GM21367 (cell line): Measurements from ENCODE around the gene YIPF5.

Experiments used
- ATAC-seq: cut with Tn5 transposase; IDR thresholded peaks from one replicate; pipeline ENCODE4 v1.9.1; 2021; ENCODE audit not compliant: unreplicated experiment

The YIPF5 gene

GRCh38 chr5:144179226-144179625, 8.8 kb upstream of the YIPF5 start:
- no peak for ATAC-seq

GRCh38 chr5:144177548-144177947, 7.1 kb upstream of the YIPF5 start:
- ATAC-seq = no peak

GRCh38 chr5:144173766-144174165, 3.3 kb upstream of the YIPF5 start:
- no peak for ATAC-seq

DNA sequence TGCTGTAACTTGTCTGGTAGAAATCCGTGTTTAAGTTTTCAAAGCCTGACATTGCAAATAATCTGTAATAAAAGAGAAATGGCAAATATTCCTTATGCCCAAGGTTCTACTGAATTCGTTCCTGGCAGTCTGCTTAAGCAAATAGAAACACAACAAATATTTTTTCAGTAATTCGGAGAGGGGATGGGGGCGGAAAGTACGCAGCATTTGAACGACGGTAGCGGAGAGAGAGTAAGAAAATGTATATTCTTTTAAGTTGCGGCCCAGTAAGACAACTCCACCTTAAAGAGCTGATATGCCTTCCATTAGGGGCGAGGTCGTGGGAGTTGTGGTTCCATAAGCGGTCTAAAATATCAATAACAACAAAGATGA, 569 bp downstream of the YIPF5 start:
- ATAC-seq = no peak

- no peak for ATAC-seq
These were observed 2.5 kb downstream of the YIPF5 start for GRCh38 chr5:144167998-144168397.

- ATAC-seq = no peak
These were observed 3.8 kb downstream of the YIPF5 start for GRCh38 chr5:144166696-144167095.

GRCh38 chr5:144162686-144163085, 7.8 kb downstream of the YIPF5 start:
- ATAC-seq = no peak

DNA sequence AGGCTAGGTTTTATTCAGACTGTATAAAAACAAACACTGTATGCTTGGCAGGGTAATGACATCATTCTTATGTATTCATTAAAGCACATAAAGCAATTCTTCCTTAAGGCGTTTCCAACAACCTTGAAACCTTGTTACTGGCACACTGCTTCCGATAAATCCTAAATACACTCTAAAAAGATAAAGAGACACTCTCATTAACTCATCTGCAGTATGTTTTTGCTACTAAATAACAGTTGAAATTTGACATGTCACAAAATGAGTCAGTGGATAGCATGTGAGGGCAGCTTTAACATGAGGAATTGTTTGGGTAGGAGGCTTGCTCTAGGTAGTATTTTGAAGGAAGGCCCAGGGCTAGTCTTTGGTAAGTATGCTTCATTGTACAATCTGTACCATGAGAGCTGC, 13.7 kb downstream of the YIPF5 start:
- ATAC-seq = no peak

GRCh38 chr5:144151026-144151425, 19.4 kb downstream of the YIPF5 start:
- ATAC-seq = no peak

GRCh38 chr5:144144956-144145751, 25.3 kb downstream of the YIPF5 start:
- ATAC-seq = no peak

GRCh38 chr5:144143625-144144024, 26.8 kb downstream of the YIPF5 start:
- no peak for ATAC-seq

DNA sequence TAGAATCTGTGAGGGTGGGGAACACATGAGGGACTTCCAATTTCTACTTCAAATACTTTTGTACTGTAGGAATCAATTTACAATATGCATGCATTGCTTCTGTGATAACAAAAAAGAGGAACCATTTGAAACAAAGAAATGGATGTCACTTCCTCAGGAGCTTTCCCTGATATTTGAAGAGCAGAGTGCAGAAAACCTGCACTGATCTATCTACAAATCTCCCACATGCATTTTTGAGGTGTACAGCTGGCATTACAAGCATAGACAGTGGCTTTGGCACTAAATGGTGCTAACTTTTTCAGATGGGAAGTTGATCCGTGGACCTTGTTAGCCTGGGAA, 27.7 kb downstream of the YIPF5 start:
- ATAC-seq = no peak

DNA sequence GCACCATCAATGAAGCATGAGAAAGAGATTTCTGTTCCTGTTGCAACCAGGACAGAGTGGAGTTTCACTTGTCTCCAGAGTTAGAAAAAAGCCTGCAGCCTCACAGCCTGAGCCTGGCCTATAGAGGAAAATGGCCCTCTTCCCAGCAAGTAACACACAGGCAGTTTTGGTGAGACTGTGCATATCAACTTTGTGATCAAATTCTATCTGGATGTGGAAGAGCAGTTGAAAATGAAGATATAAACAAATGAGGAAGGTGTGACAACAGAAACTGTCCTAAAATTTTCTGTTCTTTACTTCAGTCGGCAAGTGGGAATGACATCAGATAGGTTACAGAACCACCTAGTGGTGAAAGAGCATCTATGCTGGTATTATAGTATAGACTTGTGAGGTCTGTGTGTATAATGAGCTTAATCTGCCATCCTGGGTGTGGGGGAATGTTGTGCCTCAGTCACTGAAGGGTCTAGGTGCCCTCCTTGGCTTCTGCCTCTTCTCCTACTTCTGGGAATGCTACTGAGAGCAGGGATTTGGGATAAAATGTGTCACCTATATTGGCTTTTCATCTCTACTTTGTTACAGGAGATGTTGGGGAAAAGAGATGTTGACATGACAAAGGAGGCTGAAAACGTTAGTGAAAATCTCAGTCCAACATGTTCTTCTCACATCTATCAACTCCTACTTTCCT, 28.2 kb downstream of the YIPF5 start:
- ATAC-seq = peak; percentile 97

- no peak for ATAC-seq
These were observed 28.9 kb downstream of the YIPF5 start for GRCh38 chr5:144141585-144141984.

DNA sequence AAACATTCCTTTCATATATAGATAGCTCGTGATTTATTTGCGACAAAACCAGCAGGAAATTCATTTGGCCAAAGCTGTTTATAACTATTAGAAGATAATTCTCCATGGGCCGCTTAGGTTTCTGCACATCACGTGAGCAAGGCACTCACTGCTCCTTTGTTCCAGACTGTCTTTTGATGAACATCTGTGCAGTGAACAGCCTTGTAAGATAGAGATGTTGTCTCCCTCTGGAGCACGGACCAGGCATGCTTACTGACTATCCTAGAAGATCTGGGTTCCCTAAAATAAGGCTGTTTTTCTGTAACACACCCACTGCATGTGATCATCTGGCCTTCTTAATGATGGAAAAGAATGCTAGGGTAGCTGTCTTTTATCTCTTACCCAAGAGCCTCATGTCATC, 30.9 kb downstream of the YIPF5 start:
- no peak for ATAC-seq

DNA sequence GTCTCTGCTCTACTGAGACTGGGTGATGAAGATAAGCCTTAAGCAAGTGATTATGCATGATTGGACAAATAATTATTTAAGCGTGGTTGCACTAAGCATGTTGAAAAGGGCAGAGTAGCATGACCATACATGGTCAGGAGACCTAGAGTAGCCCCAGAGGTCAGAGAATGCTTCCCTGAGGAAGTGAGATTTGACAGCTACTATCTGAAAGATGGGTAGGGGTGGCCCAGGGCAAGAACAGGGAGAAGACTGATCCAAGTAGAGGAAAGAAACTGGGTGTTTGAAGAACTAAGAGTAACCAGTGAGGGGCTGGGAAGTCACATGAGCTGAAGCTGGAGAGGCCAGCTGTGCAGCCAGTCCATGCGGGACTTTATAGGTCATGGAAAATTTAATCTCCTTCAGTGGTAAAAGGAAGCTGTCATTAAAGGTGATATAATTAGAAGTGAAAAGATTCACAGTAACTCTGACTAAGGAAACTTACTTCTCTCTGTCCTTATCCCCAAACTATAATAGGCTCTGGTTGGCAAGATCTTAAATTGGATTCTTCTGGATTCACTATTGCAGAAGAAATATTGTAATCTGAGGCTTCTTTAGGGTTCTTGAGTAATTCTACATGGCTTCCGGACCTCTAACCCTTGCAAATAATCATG, 35.2 kb downstream of the YIPF5 start:
- ATAC-seq = no peak

DNA sequence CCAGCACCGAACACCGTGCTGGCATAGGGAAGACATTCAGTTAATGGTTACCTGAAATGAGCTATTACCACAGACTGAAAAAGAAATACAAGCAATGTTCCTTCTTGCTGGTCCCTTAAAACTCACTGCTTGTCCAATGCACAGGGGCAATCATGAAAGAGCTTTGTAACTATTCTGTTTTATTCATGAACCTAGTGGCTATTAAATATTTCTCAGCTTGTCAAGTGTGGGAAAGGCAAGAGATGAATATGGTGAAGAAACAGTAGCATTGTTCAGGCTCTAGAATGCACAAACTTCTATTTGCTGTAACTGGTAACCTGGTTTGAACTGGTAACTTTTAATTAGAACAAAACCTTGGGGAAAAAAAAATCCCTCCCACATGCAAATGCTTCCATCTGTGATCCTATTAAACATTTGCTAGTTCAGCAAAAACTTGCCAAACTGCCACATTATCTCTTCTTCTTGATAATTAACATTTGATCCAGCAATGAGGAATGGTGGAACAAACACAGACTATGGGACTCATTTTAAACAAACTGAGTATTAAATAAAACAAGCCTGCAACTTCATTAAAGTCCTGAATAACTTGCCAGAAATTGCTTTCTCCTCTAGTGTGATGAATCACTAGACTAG, 36.1 kb downstream of the YIPF5 start:
- no peak for ATAC-seq

DNA sequence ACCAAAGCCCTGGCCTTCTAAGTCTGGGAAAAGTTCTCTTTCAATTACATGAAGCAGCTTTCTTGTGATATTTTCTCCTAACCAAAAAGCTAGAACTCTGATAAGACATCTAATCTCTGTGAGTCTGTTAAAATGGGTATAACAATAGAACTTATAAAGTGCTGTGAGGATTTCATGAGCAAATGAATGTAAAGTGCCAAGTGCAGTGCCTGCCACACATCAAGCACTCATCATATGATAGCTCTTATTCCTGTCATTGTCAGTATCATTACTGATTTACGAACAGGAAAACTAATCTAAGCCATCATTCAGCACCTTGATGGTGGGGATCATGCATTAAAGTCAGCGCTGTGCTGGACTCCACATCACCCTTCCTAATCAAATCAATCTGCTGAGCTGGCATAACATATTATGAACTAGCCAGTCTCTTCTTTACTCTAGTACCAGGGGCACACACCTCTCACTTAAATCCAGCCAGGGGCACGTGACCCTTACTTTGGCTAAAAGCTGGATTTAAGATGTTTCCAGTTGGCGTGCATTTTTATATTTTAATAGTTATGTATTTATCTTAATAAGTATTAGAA, 37.3 kb downstream of the YIPF5 start:
- ATAC-seq = no peak

- no peak for ATAC-seq
These were observed 39.2 kb downstream of the YIPF5 start for GRCh38 chr5:144131261-144131660.

DNA sequence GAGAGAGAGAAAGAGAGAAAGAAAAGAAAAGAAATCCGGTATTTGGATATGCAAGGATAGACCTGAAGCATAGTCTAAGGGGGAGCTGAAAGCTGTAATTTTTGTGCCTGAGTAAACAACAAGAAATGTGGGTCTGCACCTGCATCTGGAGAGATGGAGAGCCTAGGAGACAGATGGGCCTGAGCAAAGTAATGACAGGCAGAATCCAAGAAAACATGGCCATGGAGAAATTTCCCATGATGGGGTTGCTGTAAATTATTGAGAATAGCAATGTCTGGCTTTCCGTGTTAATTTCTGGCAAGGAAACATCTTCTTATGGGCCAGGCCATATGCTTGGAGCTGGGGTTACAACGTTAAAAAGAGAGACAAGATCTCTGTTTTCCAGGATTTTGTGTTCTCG, 40.2 kb downstream of the YIPF5 start:
- ATAC-seq = no peak

DNA sequence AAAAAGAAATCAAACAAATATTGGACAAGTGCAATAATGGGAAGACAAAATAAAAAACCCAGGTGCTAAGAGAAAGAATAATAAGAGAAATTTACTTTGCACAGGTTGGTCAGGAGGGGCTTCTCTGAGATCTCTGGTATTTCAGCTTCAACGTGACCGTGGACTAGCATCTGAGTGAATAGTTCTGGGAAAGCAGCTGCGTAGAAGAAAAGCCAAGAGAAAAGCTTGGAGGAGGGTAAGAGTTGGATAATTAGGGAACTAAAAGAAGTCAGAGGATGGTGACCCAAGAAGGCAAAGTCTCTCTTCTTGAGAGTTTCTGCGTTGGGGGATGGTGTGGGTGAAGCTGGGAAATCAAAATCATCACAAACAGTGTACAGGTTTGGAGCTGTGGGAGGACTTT, 41.6 kb downstream of the YIPF5 start:
- ATAC-seq = no peak
